ENCODE measurements around the gene RASSF1.

RASSF1 gene

GRCh38 chr3:50297384-50297775, 43.3 kb downstream of the RASSF1 start:
- TF ChIP-seq MAX (IDR thresholded peaks at IDR 0.05; ENCODE audit: low read depth, low read length) (no peak), CTCF (IDR thresholded peaks at IDR 0.05; ENCODE audit: low read depth, low read length) (no peak), MYC (IDR thresholded peaks at IDR 0.05; ENCODE audit: low read depth, low read length) (no peak), POLR2A (IDR thresholded peaks at IDR 0.05; ENCODE audit: extremely low read depth, insufficient read length) (no peak)
- no peak for DNase-seq (ENCODE audit: low read depth)
- H3K4me3 ChIP-seq (ENCODE audit: low read depth, low read length) = peak overlapping the region; percentile 78

DNA sequence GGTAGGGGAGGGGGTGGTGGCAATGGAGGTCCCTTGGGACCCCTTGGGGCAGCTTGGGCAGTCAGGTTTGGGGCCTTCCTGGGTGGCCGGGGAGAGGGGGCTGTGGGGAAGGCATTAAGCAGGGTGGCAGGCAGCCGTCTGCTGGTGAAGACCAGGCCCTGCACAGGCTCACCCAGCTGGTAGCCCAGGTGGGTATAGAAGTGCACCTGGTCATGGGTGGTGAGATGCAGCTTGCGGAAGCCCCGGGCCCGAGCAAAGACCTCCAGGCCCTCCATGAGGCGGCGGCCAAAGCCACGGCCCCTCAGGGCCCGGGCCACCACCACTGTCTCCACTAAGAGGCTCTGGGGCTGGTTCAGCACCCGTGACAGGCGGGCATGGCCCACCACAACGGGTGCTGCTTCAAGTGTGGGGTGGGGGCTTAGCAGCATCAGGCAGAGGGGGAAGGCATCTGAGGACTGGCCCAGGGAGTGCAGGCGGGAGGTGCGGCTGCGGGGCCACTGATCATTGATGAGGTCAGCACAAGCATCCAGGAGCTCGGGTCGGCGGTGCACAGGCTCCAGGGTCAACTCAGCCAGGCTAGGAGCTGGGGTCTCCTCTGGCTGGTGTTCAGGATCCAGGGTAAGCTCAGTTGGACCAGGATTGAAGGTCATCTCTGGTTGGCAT, 43.8 kb downstream of the RASSF1 start:
- TF ChIP-seq MYC (IDR thresholded peaks at IDR 0.05; ENCODE audit: low read depth, low read length) (no peak), CTCF (IDR thresholded peaks at IDR 0.05; ENCODE audit: low read depth, low read length) (no peak), POLR2A (IDR thresholded peaks at IDR 0.05; ENCODE audit: extremely low read depth, insufficient read length) (no peak), MAX (IDR thresholded peaks at IDR 0.05; ENCODE audit: low read depth, low read length) (no peak)
- no peak overlapping the region for H3K4me3 ChIP-seq (ENCODE audit: low read depth, low read length)
- no peak for DNase-seq (ENCODE audit: low read depth)

DNA sequence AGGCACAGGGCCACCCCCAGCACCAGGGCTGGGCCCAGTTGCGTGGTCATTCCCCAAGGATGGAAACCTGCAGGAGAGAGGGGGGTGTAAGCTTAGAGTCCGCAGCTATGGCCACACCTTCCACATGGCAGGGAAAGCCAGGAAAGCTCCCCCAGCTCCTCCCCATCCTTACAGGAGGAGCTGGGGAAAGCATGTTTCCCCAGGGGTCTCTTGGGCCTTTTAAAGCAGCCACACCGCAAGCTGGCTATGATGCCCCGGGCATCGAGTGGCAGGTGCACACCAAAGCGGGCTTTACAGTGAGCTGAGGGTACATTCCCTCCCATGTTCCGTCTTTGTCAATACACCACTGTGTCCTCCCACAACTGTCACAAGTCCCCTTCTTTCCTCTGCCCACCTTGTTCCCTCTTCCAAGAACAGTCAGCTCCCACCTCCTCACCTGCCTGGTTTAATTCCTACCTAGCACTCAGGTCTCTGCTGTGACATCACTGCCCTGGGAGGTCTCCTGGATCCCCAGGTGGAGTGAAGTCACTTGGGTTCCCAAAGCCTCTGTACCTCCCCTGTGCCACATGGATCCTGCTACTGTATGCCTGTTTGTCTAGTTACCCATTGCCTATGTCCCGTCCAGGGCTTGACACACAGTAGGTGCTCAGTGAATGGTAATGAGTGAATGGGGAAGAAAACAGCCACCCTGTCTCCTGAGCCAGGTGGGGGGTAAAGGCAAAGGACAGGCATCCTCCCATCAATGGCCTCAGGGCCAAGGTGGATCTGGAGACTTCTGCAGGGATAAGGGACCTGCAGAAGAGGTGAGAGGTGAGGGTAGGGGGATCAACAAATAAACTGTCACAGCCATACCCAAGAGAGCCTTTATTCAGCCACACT, 44.8 kb downstream of the RASSF1 start:
- DNase-seq (ENCODE audit: low read depth) = no peak
- TF ChIP-seq MYC (IDR thresholded peaks at IDR 0.05; ENCODE audit: low read depth, low read length) = no peak
- no peak for TF ChIP-seq MAX (IDR thresholded peaks at IDR 0.05; ENCODE audit: low read depth, low read length)
- no peak for TF ChIP-seq POLR2A (IDR thresholded peaks at IDR 0.05; ENCODE audit: extremely low read depth, insufficient read length)
- TF ChIP-seq CTCF (IDR thresholded peaks at IDR 0.05; ENCODE audit: low read depth, low read length) = no peak
- no peak overlapping the region for H3K4me3 ChIP-seq (ENCODE audit: low read depth, low read length)

DNA sequence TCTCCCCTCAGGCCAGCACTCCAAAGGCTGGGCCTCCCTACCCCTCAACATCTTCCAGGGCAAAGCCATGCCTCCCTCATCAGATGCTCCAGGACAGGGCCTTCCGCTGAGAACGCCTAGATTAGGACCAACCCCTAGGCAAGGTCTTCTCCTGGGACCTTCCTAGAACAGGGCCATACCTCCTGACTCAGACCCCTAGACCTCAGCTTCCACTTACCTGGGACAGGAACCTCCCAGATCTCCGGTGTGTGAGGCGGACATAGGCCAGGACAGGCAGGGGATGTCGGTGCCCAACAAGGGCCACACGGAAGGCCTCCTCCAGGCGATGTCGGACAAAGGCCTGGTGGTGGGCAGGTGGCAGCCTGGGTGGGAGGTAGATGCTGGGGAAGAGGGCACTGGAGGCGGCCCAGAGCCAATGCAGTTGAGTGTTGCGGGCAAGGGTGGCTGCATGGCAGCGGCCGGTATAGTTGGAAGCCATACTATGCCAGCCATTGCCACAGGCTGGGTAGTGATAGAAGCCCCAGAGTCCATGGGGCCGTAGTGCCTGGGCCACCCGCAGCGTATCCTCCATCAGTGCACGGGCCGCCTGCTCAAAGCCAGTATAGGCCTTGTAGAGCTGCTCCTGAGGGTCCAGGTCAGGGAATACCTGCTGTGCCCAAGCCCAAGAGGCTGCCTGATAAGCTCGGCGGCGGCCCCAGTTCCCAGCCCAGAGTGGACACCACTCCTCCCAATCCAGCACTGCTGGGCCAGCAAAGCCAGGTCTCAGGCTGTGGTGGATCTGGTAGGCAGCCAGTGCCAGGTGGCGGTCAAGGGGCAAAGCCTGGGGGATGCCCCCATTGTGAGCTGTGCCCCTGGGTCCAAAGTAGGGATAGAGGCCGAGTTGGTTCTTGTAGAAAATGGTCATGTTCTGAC, 45.9 kb downstream of the RASSF1 start:
- TF ChIP-seq POLR2A (IDR thresholded peaks at IDR 0.05; ENCODE audit: extremely low read depth, insufficient read length) (no peak), MAX (IDR thresholded peaks at IDR 0.05; ENCODE audit: low read depth, low read length) (no peak), MYC (IDR thresholded peaks at IDR 0.05; ENCODE audit: low read depth, low read length) (no peak), CTCF (IDR thresholded peaks at IDR 0.05; ENCODE audit: low read depth, low read length) (no peak)
- no peak overlapping the region for H3K4me3 ChIP-seq (ENCODE audit: low read depth, low read length)
- no peak for DNase-seq (ENCODE audit: low read depth)

DNA sequence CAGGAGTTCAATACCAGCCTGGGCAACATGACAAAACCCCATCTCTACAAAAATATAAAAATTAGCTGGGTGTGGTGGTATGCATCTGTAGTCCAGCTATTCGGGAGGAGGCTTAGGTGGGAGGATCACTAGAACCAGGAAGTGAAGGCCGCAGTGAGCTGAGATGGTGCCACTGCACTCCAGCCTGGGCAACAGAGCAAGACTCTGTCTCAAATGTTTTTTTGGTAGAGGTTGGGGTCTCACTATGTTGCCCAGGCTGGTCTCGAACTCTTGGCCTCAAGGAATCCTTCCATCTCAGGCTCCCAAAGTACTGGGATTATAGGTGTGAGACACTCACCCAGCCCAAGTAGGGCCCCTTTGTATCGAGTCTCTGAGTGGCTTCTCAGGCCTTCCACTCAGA, 46.5 kb downstream of the RASSF1 start:
- TF ChIP-seq POLR2A (IDR thresholded peaks at IDR 0.05; ENCODE audit: extremely low read depth, insufficient read length) = no peak
- TF ChIP-seq MYC (IDR thresholded peaks at IDR 0.05; ENCODE audit: low read depth, low read length) = no peak

More for the DNA sequence above, 46.5 kb downstream of the RASSF1 start:
- DNase-seq (ENCODE audit: low read depth) = no peak
- H3K4me3 ChIP-seq (ENCODE audit: low read depth, low read length) = no peak overlapping the region
